Left renal cortex interstitium (tissue), 4 donors: Measurements from ENCODE around the gene NT5DC1. TPM values are rescaled to one million over a fixed set of nuclear protein-coding genes. Genes with fewer than 3 reads are reported as not detected.

Experiments
- DNase-seq, 4 donors: peaks; one replicate each; pipeline ENCODE4 v3.0.0-alpha.2; 2013; ENCODE audit warnings: low read depth in 4 of 4, low spot score in 2 of 4, missing footprints in 1 of 4
- polyA plus RNA-seq, 4 donors: library from polyadenylated mRNA; unstranded; fragments of 120-200 nt; gene quantifications; one replicate each; pipeline ENCODE4 v1.2.1, GENCODE V29; 2013; ENCODE audit not compliant: insufficient read length in 4 of 4

The NT5DC1 gene
- polyA plus RNA-seq, 4 donors, result 37.4 to 46.4 (median 45.4) TPM

DNA sequence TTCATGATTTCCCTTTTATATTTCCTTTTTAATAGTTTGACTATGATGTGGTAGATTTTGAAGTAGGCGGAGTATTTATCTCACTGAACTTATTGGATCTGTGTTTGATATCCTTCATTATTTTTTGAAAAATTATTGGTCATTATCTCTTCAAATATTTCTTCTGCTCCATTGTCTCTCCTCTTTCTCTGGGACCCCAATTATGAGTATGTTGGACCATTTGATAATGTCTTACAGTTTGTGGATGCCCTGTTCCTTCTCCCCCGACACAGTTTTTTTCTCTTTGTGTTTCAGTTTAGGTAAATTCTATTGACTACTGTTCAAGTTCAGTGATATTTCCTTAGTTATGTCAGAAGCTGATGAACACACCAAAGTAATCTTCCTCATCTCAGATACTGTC is 74.7 kb downstream of the NT5DC1 start:
- no peak for DNase-seq

DNA sequence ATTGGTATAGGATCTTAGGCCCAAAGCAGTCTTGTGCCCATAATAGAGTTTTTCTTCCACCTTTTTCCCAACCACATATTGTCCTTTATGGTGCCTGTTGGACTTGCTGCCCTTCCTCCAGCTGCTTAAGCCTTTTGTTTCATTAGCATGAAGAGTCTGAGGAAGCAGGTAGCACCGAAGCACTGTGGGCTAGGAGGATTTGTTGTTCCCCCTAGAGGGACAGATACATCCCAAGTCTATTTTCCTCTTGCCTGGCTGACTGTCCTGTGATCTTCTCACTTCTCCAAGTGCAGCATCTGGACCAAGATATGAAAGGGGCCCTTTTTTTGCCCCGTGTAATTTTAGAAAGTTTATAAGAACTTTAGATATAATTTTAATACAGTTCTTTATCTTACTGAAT is 75.9 kb downstream of the NT5DC1 start:
- no peak for DNase-seq

DNA sequence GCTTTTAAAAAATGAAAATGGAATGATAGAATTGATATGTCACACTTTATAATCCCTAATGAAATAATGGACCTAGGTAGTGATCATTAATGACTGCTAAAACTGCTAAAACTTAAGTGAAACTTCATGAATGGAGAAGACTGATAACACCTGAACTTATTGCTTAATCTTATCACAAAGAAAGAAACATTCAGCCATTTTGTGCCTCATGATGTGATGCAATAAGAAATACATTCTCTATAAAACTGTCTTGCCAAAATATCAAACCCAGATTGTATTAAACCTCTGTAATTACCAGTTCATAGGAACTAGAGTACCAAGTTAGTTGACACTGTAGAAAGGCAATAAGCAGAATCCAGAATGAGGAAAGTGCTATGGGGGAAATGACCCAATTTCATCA is 79.7 kb downstream of the NT5DC1 start:
- DNase-seq, result no peak

DNA sequence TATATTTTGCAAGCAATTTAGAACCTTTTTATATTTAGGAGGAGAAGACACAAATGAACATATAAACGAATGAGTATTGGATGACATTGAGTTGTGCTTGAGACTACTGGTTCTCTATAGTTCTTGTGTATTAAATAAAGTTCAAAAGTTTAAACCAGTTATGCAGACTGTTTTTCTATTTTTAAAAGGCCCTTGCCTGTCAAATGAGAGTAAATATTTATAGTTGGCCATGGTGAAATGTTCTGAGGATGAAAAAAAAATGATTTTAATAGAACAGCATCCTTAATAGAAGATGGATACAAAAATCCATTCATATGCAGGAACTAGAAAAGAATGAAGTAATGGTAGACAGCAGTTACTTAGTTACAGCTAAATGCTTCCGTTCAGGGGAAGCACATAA is 88.8 kb downstream of the NT5DC1 start:
- no peak for DNase-seq

DNA sequence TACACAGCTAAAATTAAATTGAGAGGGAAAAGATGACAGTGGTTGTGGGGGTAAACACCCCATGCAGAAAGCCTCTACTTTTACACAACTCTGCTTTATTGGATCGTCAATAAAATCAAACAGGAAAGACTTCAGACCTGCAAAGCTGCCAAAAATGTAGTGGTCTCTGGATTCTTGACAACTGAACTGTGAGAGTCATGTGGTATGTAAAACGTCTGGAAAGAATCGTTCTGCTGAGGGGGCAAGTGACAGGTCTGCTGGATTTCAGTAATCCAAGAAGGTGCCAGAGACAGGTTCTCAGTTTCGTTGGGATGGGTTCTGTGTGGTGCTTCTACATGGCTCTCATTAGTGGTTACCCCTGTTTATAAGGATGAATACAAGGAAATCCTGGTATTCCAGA is 89.9 kb downstream of the NT5DC1 start:
- peak in 1 of 4 donors; percentile 12 for DNase-seq

DNA sequence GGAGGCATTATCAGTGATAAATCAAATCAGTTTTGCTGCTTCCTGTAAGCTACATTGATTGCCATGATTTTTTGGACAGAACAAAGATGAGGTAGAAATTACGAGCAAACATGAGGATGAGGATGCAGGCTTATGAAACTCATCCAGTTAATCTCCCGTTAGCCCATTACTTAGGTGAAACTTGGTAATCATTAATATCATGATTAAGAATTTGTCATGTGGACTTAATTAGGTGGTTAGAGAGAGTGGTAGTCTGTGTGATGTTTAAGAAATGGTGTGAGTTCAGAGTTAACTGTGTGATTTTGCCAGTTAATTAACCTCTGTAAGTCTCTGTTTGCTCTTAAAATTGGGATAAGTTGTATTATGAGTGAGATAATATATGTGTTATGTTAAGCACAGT is 91.2 kb downstream of the NT5DC1 start:
- DNase-seq, result no peak

DNA sequence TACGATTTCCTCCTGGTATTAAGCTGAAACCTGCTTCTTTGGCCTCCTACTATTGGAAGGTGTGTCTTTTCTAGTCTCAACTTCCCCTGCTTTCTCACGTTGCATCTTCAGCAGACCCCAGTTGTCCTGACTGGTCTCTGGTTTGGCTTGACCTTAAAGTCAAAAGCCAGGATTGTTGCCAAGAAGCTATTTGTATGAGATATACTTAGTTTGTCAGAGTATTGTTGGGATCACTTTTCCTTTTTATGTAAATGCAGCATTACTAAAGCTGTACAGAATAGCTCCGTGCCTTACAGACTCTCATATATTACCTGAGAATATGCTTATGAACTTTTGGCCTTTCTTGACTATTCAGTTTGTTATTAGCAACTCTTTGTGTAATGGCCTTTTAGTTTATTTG is 92.1 kb downstream of the NT5DC1 start:
- no peak for DNase-seq

DNA sequence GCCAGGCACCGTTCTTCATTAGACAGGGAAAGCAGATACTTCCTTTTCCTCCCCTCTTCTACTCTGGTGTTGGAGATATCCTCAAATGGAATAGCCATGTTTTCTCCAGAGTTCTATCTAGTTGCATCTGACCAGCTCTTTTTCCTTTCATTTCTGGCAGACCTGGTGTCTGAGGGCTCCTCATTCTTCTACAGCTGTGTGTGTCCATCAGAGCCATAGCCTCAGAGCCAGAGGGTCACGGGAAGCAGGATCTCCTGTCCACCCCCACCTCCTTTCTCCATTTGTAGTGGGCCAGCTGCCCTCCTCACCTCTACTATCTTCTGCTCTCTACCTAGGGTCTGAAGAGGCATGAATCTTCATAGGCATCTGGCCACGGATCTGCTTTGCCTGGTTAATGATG is 96.2 kb downstream of the NT5DC1 start:
- no peak for DNase-seq

DNA sequence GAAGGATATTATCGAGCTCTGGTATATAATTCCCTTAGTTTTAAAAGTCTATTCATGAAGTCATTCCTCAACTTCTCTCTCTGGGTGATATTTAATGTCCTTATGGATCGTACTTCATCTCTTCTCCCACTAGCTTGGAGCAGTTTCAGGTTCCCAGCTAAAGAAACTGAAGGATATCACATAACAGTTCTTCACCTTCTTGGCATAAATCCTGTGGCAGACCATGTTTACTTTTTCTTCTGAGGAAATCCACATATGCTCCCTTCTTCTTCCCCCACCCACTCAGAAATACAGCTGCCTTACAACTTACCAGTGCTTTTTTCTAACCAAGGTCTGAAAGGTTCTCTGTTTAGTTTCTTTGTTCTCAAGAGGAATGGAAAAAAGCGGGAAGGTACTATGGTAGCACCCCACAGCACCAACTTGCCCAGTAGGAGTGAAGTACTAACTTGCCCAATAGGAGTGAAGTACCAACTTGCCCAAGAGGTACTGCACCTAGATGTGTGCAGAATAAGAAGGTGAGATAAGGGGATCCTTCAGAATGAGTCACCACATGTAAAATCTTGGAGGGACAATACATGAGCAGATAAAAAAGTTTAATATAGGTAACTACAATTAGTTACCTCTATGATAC is 100.1 kb downstream of the NT5DC1 start:
- DNase-seq, result no peak

DNA sequence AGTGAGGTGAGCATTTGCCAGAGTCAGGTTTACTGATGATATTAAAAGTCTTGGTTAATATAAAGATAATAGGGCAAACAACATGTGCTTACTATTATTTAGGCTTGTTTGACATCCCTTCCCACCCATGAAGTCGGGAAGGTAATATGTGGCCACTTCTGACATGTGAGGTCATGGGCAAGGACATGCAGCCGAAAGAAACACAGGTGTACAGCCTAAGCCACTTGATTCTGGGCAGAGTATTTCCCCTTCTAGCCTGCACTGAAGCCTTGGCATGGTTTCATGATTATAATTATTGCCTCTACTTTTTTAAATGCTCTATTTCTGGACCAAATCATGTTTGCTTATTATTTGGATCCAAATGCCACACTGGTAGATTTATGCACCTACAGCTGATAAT is 100.9 kb downstream of the NT5DC1 start:
- no peak for DNase-seq

DNA sequence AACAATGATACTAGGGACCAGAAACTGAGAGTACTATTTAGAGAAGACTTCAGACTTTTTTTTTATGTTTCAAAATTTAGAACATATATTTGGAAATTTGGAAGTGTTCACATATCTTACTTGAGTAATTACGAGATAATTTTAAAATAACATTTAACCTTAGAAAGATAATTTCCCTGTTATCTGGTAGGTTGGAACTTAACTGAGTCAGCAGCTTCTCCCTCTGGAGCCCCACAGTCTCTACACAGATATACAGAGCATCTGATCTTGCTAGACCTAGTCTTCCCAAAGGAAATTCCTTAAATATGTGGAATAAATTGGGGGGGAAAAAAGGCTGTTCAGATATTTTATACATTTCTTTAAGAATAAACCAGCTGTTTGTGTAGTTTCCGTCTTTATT is 104.6 kb downstream of the NT5DC1 start:
- DNase-seq, result no peak

DNA sequence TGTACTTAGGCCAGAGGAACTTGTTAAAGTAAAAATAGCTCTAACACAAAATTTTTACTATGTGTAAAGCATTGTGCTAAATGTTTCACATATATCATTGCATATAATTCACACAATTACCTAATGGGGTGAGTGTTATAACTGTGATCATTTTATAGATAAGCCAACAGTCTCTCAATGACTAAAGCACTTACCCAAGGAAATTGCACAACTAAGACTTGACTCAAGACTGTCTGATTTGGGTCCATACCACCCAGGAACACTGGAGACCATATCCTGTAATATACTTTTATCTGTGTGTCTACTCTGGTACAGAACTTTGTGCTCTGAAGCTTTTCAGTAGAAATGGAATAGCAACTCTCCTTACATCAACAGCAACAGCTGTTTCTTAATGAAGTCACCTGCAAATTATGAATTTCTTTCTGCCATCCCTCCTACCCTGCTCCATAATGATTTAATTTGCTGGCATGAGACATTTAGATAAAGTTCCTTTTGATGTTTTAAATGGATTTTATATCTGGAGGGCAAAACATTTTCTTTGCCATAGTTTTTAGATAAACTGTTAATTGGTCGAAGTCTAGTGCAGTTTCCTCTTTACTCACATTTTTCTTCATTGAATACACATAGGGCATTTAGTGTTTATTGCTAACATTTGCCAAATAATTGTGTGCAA is 105.7 kb downstream of the NT5DC1 start:
- DNase-seq, result no peak

DNA sequence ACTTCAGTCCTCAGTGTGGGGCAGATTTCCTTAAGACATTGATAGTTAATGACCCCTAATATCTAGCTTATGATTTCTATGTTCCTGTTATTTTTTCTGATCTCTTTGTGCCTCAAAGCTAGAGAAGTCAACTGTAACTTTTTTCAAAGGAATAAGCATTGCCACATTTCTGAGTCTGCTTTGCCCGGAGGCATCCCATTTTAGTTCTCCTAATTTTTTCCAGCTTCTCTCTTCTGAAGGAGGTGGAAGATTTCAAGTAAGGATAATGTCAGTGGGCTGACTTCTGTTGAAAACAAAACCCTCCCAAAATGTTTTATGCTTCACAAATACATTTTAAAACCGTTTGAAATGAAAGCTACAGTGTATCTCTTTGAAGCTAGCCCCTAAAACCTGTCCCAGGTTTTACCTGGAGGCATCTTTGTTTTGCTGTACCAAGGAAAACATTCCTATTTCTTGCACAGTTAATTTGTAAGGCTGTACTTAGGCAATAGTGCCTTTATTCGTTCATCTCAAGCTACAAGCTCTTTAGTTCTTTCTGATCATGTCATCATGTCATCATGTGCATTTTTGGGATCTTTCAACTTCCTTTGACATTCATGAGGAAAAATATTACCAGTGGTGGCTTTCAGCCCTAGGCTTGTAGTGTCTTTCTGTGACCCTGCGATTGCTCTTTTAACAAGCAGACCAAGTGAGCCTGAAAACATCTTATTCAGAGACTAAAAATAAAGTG is 107.6 kb downstream of the NT5DC1 start:
- no peak for DNase-seq

DNA sequence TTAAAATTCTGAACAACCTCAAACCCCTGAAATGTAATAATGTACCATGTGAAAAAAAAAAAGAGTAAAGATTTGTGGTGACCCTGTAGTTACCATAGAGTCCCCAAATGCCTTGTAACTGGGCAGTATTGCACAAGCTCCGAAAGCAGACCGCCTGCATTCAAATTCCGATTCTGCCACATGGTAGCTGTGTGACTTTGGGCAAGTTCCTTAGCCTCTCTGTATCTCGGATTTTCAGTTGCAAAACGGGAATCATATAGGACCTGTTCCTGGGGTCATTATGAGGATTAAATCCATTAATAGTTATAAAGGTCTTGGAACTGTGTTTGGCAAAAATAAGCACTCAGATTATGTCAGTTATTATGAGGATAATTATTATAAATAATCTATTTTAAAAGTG is 109.7 kb downstream of the NT5DC1 start:
- DNase-seq, result no peak

DNA sequence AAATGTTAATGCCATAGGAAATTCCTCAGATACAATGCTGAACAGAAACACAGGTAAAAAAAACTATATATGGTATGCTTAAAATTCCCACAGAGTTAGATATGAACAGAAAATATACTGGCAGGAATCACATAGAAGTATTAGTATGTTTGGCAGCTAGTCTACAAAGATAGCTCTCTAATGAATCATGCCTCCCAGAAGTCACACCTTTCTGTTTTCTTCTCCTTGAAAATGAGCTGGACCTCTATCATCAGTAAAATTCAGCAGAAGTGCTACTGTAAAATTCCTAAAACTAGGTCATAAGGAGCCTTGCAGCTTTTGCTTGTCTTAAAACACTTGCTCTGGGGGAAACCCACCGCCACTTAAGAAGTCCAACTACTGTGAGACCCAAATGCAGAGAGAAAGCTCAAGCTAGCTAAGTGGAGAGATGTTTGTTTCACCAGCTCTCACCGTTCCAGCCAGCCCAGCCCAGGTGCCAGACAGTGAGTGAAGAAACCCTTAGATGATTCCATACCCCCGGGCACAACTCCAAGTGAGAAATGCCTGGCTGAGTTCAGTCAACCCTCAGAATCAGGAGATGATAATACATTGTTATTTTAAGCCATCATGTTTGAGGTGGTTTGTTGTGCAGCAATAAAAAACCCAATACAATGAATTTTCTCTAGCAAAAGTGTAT is 110.2 kb downstream of the NT5DC1 start:
- DNase-seq, result no peak

DNA sequence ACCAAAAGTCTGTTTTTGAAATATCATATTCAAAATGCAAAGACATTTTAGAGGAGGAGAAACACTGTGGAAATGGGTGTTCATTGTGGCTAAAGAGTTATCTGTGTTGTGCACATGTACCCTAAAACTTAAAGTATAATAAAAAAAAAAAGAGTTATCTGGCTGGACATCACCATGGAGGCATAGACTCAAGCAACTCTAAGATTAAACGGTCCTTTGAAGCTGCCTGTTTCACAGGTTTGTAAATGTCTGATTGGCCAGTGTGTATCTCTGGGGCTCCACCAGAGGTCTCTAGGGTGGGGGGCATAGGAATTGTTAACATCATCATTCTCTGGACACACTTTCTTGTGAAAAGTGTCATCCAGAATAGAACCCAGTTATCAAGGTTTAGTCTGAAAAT is 114.0 kb downstream of the NT5DC1 start:
- no peak for DNase-seq

DNA sequence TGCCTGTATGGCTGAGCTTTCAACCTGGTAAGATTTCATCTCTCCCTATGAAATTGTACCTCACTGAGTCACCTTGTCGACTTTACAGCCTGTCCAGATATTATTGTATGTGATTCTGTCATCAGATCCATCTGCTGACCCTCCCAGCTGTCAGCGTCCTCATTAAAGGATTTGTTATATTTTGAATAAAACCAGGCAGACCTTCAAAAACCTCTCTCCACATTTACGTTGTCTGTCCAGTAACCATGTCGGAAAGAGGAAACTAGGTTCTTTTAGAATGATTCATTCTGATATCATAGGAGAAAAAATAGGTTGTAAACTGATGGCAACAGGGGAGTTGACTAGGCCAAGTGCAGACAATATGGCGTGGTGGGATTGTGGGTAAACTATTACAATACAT is 114.8 kb downstream of the NT5DC1 start:
- no peak for DNase-seq

DNA sequence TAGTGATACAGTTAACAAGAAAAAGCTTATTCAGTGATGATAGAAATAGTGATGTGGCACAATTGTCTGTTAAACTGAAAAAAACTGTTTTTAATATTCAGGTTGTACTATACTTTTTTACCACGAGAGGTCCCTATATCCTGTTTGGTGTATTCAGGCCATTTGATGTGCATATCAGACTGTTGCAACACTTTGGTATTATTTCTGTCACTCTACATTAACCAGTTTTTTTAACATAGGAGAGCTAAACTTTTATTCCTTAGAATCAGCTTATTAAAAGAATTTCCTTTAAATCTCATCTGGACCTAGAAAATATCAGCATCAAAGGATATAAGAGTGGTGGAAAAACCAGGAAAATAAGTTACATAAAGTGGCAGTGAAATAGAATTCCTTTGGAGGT is 116.4 kb downstream of the NT5DC1 start:
- no peak for DNase-seq

DNA sequence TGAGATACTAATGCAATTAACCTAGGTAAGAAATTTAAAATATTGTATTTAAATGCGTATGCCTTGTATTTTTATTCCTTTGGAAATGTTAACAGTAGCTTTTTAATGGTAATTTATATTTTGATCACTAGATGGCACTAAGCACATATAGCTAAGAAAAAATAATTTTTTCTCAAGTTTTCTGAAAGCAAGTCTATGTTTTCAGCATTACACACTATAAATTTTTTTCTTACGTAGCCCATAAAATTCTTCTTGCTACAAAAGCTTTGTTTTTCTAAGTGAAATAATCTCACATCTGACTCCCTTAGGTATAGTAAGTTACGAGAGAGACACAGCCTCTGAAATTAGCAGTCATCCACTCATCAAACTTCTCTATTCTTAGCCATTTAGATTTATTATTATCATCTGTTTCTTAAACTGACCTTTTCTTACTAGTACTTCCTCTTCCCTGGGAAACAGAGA is 117.5 kb downstream of the NT5DC1 start:
- DNase-seq, result no peak

DNA sequence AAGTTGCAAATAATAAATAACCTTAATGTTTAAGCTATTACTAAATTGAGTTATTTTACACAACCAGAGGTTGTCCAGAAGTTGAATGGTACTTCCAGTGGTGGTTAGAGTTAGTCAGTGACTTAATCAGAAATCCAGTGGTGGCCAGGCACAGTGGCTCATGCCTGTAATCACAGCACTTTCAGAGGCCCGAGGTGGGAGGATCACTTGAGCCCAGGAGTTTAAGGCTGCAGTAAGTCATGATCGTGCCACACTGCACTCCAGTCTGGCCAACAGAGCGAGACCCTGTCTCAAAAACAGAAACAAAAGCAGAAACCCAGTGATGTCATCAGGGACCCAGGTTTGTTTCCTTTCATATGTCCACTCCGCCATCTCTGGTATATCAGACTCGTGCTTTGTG is 118.2 kb downstream of the NT5DC1 start:
- DNase-seq, result no peak

DNA sequence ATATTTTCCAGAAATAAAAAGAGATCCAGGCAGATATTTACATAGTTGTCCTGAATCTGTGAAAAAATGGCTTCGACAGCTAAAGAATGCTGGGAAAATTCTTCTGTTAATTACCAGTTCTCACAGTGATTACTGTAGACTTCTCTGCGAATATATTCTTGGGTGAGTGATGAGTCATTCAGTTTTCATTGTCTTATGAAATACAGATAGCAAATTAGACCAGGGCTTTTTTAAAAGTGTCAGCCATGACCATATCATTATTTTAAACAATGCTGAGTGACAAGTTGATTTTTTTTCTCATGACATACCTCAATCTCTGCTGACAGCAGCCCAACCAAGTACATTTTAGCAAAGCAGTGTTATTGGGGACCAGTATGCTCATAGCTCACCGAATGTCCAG is 120.4 kb downstream of the NT5DC1 start:
- DNase-seq, result no peak
